ENCODE results near the gene SLC29A3.
A peak's percentile ranks its signal among the peaks of the same experiment; 100 is the strongest.

SLC29A3 gene

GRCh38 chr10:71370031-71370430 lies 51.0 kb downstream of the SLC29A3 start:
- no peak for DNase-seq (ENCODE audit: low spot score)

- no peak for DNase-seq (ENCODE audit: low spot score)
These were observed 52.7 kb downstream of the SLC29A3 start for GRCh38 chr10:71371750-71372166.

GRCh38 chr10:71372882-71373495 lies 53.9 kb downstream of the SLC29A3 start:
- DNase-seq (ENCODE audit: low spot score) = no peak

GRCh38 chr10:71374481-71375233 lies 55.6 kb downstream of the SLC29A3 start:
- no peak for DNase-seq (ENCODE audit: low spot score)

DNA sequence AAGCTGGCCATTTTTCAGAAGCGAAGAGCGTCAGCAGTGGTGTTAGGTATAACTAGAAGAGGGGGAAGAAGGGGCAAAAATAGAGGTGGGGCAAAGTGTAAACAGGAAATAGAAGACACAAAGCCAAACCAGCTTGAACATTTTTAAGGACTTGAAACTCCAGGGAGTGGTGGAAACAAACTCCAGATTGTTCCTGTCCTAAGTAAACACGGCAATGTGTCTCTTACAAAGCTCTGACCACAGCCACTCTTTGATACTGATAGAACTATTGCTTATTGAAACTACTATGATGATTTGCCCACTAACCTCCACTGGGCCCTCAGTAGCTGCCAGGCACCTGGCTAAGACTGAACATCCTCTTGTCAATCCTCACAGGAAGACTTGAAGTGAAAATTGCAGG lies 56.9 kb downstream of the SLC29A3 start:
- no peak for DNase-seq (ENCODE audit: low spot score)

DNA sequence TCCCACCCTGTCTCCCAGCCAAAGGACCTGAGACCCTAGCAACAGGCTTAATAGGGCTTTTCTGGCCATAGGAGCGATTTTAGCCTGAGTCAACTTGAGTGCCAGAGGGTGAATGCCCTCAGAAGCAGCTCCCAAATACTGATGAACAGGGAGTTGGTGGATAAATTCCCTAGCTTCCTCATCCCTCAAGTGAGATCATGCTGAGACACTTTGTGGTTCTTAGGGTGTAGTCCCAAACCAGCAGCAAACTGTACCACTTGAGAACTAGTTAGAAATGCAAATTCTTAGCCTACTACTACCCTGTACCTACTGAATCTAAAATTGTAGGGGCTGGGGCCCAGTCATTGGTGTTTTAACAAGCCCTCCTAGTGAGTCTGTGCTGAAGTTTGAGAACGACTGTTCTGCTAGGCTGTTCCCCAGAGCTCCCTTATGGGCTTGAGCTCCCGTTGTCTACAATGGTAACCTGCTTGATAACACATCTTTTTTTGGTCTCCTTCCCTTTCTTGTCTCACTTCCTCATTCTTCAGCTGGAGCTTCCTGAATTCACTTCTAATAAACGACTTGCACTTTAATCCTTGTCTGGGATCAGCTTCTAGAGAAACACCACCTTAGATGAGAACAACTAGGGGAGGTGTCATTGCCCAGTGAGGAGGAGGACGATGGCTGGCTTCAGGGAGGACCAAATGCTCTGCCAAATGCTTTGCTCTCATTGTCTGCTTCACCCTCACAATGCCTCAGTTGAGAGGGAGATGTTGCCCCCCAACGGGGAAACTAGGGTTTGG lies 59.5 kb downstream of the SLC29A3 start:
- no peak for DNase-seq (ENCODE audit: low spot score)

DNA sequence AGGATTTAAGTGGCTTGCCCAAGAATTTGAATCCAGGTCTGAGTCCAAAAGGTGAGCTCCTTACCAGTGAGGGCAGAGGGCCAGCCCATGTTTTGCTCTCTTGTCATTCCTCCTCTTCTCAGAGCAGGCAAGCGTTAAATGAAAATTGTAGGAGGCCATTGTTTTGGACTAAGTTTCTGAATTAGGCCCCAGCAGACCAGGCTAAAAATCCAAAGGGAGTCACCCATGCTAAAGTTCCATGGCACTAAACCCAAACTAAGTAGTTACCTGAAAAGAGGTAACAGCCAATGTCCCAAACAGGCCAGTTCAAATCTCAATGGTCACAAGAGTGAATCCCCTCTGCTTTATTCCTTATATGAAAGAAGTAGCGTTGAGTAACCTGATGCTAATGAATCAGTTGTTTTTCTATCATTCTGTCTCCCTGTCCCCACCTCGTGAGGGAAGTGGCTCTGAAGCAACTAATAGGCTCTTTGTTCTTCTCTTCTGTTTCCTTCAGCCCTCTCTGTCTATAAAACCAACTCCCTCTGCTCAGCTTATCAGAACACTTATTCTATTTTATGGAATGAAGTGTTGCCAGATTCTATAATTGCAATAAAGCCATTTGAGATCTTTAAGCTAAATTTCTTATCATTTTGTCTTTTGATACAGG lies 60.2 kb downstream of the SLC29A3 start:
- no peak for DNase-seq (ENCODE audit: low spot score)

DNA sequence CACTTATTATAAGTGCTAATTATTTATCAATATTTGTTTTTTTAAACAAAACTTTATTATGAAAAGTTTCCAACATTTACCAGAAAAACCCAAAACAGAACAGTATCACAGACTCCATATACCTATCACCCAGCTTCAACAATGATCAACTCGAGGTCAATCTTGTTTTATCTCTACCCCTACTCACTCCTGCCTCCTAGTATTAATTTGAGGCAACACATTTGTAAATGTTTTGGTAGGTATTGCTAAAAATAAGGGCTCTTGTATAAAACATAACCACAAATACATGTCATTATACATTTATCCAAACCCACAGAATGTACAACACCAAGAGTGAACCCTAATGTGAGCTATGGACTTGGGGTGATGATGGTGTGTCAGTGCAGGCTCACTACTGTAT lies 61.8 kb downstream of the SLC29A3 start:
- DNase-seq (ENCODE audit: low spot score) = no peak

- DNase-seq (ENCODE audit: low spot score) = no peak
These were observed 62.6 kb downstream of the SLC29A3 start for GRCh38 chr10:71381611-71382010.

GRCh38 chr10:71382028-71382427 lies 63.0 kb downstream of the SLC29A3 start:
- no peak for DNase-seq (ENCODE audit: low spot score)

DNA sequence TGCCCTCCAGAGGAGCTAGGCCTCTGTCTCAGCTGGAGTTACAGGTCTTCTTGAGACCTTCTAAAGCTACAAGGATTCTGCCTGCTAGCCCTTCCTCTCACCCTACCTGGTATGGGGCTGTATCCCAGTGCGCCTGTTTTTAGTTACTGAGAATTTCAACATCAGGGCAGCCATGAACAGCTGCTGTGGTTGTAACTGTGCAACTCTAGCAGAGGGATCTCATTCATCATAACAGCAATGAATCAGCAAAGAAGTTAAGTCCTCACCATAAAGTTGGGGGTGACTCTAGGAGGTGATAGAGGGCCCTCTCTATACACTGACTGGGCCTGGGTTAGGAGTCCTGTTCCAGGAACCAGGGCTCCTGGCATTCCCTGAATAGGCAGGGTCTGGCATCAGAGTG lies 63.7 kb downstream of the SLC29A3 start:
- no peak for DNase-seq (ENCODE audit: low spot score)

GRCh38 chr10:71383972-71384687 lies 65.1 kb downstream of the SLC29A3 start:
- peak; percentile 90 for DNase-seq (ENCODE audit: low spot score)

GRCh38 chr10:71388171-71388570 lies 69.1 kb downstream of the SLC29A3 start:
- DNase-seq (ENCODE audit: low spot score) = no peak

DNA sequence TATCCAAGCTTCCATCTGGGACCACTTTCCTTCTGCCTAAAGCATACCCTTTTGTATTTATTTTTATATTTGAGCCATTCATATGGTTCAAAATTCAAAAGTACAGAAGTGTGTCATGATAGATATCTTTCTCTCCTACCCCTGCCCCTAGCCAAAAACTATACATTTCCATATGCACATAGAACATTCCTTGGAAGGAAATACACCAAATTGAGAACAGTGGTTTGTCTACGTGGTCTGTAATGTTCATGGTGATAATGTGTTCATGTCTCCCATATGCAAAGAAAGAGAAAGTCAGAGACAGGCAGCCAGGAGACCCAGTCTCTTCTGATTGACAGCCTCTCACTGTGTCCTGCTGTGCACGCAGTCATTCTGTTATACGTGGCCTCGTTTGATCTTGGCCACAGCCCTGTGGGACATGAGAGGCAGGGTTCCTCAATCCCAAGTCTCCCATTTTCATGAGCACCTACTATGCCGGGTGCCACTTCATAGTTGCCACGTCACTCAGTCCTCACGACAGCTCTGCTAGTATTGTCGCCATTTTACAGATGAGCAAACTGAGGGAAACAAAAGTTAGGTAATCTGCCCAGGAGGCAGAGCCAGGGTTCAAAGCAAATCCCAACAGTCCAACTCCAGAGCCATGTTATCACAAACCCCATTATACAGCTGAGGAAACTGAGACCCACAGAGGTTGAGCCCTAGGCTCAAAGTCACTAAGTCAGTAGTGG lies 69.7 kb downstream of the SLC29A3 start:
- no peak for DNase-seq (ENCODE audit: low spot score)

DNA sequence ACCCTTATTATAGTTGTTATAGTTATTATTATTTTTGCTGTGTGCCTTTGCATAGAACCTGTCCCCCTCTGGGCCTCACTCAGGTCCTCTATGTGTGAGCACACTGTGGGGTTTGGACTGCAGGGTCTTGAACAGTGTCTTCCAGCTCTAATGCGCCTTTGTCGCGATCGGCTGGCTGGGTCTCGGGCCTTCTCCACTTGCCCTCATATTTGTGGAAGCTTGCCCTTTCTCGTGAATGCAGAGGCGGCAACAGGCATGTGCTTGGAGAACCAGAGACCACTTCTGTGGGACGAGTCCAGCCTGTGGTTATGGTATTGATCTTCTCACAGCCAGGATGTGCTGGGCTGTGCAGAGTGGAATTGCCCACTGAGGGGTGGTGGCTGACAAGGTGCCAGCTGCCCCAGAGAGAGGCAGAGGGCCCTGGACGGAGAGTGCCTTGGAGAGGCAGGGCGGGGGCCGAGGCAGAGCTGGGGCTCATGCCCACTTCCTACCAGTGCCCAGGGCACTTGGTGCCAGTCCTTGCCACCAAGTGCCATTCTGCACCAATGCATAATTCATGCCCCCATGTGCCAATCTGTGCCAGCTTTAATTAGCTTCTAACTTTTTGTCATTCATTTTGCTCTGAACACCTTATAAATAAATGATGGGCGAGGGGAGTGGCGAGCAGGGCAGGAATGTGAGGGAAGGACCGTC lies 70.9 kb downstream of the SLC29A3 start:
- DNase-seq (ENCODE audit: low spot score) = no peak

DNA sequence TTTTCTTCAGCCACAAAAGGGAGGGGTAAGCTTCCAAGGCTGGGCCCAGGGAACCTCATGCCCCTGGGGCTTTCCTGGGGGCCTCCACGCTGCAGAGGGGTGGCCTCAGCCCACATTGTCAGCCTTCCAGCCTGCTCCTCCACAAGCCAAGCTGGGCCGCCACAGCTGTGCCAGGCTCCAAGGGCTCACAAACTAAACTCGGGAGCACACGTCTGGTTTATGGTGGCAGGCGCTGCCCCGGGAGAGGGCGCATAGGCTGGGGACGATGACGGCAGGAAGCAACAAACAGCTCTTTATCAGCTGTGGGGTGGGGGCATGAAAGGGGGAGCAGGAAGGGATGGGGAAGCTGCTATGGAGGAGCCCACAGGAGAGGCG lies 71.4 kb downstream of the SLC29A3 start:
- no peak for DNase-seq (ENCODE audit: low spot score)

- no peak for DNase-seq (ENCODE audit: low spot score)
These were observed 72.0 kb downstream of the SLC29A3 start for GRCh38 chr10:71390921-71391690.

- no peak for DNase-seq (ENCODE audit: low spot score)
These were observed 72.6 kb downstream of the SLC29A3 start for GRCh38 chr10:71391701-71392100.

DNA sequence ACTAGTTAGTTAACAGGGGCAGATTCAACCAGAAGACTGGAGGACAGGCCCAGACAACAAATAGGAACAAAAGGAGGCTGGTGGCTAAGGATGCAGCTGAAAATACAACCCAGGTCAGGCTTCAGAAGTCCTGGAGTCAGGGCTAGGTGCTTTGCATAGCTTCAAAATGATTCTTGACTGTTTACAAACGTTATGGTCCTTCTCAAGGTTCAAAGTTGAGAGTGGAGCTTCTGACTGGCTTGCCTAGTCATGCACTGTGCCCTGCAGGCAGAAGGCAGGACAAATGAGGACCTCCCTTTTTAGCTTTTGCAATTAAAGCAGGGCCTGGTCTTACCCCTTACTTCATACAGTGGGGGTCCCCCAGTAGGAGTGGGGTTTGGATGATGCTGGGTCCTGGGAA lies 73.2 kb downstream of the SLC29A3 start:
- DNase-seq (ENCODE audit: low spot score) = no peak

Data from ecto neural progenitor cell (in vitro differentiated cells).